Prostate gland (tissue), 2 donors: ENCODE measurements around the gene ACTN1.

Source experiments
- CTCF ChIP-seq, 4 experiments: fragments of 200-600 bp in 2 of 4; fragments of 450-650 bp in 2 of 4; sonication (generic) in 2 of 4; IDR thresholded peaks; 1 replicate in 3 of 4; 2 replicates in 1 of 4; pipeline ENCODE4 v1.5.1; 2016 to 2019; ENCODE audit warnings: antibody characterized with exemption in 4 of 4, mild to moderate bottlenecking in 2 of 4, moderate library complexity in 2 of 4
- POLR2AphosphoS5 ChIP-seq: sonication (generic); formaldehyde crosslinking; IDR thresholded peaks from one replicate; pipeline ENCODE4 v1.6.1; 2017; ENCODE audit warnings: antibody characterized with exemption

DNA sequence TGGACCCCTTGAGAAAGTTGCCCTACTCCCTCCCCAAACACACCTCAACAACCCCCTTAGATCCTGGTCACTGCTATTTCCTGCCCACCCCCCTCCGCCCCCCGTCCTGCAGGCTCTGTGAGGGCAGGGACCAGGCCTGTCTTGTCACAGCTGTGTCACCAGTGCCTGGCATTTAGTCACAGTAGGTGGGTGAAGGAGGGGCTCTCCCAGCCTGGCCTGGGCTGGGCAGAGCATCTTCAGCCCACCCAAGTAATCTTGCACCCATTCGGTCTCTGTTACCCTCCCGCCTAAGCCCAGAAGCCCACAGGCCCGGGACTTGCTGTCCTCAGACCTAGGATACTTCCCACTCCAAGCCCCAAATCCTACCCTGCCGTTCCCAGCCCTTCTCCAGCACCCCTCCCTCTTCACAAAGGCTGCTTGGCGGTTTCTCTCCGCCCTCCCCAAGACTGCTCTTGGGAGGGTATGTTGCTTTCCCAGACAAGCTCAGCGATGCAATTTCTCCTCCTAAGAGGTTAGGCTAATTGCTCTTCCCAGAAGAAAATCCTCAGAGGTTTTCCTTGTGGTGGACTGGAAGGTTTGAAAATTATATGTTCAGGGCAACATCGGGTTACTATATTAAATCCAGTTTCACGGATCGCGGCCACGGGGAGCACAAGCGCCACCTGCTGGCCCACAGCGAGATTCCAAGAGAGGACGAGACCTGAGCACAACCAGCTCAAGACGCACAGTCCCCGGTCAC, 135.5 kb downstream of the ACTN1 start:
- TF ChIP-seq CTCF (IDR thresholded peaks at IDR 0.05), result peak; percentile 61 to 82 (median 80)
- TF ChIP-seq POLR2AphosphoS5, result peak; percentile 41
